Suppressor macrophage treated with lipopolysaccharide for 1 hour (primary cell): ENCODE results near the gene COX7A2L.
A peak's percentile ranks its signal among the peaks of the same experiment; 100 is the strongest.
"Not testable (repeated sequence)": the region's sequence is repeated elsewhere in the genome, so short reads cannot be mapped to it uniquely, and the experiment has no call there.

Experiments
- DNase-seq, 3 donors: peaks; one replicate each; pipeline ENCODE4 v3.0.0-alpha.2; 2020 to 2022

COX7A2L gene

DNA sequence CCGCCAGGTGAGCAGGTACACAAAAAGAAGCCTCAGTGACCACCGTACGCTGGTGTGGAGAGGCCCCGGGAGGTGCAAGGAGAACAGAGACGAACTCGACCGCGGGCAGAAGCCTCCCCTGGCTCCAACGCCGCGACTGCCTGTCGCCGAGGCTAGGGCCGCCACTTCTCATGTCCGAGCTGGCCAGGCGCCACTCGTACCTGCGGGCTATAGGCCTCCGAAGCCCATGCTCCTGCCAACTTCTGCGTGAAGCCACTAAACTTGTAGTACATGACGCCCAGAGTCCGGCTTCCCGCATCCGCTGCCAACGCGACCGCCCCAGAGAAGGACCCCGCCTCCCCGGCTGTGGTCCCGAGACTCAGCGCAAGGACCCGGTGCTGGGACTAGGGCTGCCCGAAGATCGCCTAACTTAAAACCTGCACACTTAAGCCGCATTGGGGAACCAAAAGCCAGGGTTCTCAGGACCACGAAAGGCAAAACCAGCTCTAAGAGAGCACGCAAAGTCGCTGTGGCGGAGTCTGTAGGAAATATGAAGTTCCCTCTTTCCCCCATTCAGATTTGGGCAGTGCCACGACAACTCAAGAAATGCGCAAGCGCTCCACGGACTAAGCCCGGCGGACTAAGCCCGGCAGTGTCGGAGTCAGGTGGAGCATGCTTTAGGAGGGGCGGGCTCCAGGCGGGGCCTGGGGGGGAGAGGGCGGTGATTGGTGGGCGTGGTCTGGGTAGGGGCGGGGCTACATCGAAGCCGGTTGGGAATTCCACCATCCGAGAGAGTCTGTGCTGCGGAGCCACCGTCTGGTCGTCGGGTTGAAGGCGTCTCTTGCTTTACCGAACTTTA lies at the start of gene COX7A2L:
Gene COX7A2L, minus strand, starts transcription at position 328 of the 838 bp plus-strand sequence. Its CDS starts 56 bp downstream, at position 272.
- DNase-seq, result peak; percentile 97 to 99 (median 98)

DNA sequence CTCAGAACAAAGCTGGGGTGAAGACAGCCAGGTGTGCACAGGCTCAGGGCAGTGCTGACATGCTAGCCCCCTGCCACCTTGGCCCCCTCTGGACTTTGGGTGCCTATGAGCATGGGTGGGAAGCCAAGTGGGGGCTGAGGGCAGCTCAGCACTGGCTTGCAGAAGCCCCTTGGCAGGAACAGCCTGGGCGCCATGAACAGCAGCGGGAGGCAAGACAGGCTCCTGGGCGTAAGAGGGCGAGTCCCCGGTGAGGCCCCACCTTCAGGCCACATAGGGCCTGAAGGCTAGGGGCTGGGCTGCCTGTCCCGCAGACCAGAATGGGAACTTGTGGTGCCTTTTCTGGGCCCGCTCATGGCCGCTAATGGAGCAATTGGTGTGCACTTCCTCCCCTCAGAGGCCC lies 47.0 kb upstream of the COX7A2L start:
- no peak for DNase-seq

DNA sequence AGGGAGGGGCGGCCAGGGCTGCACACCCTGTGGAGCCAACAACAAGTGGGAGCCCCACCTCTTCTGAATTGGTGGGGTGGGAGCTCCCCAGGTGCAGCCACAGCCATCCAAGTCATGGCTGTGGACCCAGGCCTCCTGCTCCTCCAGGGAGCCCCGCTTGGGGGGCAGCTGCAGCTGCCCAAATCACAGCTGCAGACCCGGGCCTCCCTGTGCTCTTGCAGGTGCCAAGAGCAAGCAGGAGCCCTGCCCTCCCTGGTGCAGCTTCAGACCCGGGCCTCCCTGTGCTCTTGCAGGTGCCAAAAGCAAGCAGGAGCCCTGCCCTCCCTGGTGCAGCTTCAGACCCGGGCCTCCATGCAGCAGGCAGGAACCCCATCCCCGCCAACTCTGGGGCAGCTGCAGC lies 46.5 kb upstream of the COX7A2L start:
- no peak for DNase-seq

DNA sequence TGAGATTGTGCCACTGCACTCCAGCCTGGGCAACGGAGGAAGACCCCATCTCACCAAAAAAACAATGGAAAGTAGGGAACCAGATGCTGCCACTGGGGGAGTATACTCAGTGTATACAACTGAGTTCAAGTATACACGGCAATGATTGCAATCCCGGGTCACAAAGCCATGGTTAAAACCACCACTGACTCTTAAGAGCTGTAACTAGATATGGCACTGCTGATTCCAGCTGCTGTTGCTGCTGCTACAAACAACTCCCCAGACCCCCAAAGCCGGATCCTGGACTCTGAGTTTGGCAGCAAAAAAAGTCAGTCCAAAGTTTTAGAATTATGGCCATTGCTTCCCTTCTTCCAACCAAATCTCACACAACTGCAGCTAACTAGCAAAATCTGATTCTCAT lies 43.7 kb upstream of the COX7A2L start:
- no peak for DNase-seq

DNA sequence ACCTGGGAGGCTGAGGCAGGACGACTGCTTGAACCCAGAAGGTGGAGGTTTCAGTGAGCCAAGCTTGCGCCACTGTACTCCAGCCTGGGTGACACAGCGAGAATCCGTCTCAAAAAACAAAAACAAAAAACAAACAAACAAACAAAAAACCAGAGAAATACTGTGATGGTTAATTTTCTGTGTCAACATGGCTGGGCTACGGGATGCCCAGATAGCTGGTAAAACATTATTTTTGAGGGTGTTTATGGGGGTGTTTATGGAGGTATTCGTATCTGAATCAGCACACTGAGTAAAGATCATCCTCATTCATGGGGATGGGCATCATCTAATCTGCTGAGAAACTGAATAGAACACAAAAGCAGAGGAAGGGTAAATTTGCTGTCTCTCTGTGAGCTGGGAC lies 40.8 kb upstream of the COX7A2L start:
- DNase-seq, result no peak

GRCh38 chr2:42398052-42398451 lies 37.0 kb upstream of the COX7A2L start:
- not testable (repeated sequence) for DNase-seq

DNA sequence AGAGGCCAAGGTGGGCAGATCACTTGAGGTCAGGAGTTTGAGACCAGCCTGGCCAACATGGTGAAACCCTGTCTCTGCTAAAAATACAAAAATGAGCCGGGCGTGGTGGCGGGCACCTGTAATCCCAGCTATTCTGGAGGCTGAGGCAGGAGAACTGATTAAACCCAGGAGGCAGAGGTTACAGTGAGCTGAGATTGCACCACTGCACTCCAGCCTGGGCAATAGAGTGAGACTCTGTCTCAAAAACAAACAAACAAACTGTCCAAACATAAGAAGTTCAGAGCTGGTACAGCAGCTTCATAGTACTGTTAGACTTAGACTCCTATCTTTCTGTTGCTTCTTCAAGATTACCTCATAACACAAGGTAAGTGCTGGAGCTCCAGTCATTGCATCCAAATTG lies 32.3 kb upstream of the COX7A2L start:
- not testable (repeated sequence) for DNase-seq

GRCh38 chr2:42392191-42392590 lies 31.2 kb upstream of the COX7A2L start:
- no peak for DNase-seq

GRCh38 chr2:42390401-42390969 lies 29.5 kb upstream of the COX7A2L start:
- DNase-seq, result no peak

DNA sequence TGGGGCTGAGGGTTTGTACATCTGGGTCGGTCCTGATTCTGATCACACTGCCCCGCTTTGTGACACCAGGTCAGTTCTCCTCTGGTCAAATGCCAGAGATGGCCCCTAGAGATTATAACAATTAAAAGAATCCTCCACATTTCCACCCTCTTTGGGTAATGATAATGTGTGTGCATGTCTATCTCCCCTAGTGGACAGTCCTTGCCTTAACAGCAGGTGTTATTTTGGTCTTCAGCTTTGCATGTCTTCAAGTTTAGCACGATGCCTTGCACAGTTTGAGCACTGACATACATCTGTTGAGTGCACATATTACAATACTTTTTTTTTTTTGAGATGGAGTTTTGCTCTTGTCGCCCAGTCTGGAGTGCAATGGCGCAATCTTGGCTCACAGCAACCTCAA lies 25.7 kb upstream of the COX7A2L start:
- DNase-seq, result peak in 1 of 3 donors; percentile 18

DNA sequence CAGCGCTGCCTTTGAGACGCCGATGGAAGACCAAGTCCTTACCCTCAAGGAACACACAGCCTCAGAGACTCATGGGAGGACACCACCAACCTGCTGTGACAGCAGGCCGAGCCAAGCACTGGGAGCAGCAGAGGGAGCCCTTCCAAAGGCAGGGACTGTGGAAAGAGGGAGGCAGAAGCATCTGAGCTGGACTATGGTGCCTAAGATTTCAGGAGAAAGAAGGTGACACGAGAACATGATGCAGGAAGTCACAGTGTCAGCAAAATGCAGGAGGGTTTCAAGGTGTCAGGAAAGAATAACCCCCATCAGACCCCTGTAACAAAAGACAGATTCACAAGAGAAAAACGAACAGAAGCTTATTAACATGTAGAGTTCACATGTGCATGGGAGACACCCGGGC lies 24.2 kb upstream of the COX7A2L start:
- DNase-seq, result no peak

DNA sequence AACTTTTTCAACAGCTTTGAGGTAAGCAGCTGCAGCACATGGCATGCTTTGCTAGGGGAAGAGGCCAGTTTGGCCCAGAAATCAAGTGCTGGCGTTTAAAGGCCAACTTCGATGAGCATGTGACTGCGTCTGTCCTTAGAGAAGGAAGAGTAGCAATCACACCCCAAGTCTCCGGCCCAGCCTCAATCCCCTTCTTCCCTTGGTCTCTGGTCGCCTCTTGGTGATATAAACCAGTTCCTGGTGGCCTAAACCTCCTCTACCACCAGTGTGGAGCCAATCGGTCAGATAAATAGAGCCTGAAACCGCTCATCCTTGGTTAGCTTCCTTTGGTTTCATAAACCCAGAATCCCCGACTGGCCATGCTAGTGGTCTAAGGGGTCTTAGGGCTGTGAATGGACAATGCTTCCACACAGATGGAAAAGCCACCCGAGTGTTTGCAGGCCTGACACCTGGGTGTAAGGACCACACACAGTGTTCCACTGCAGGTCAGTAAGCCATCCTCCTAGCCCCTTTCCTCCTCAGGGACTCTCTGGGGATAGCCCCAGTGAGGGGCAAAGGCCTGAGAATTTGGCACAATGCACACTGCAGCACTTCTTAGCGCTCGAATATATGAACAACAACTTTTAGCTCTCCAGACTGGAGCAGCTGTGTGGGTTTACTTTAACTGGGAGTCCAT lies 23.0 kb upstream of the COX7A2L start:
- DNase-seq, result no peak

- DNase-seq, result peak in 1 of 3 donors; percentile 24
Observed at GRCh38 chr2:42382144-42382543, 21.1 kb upstream of the COX7A2L start.

GRCh38 chr2:42380026-42380425 lies 19.0 kb upstream of the COX7A2L start:
- not testable (repeated sequence) for DNase-seq

DNA sequence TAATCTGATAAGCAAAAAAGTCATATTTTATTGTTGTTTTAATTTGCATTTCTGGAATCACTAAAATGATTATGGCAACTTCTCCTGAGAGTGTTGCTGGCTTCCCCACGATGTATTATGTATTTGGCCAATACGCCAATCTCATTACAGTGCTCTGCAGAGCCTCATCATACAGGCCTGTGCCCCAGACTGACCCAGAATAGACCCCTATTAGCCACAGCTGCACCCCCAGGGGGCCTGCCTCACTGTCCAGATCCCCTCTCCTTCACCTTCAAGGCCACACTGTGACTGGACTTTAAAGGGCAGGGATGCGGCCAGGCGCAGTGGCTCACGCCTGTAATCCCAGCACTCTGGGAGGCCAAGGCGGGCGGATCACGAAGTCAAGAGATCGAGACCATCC lies 17.4 kb upstream of the COX7A2L start:
- no peak for DNase-seq

GRCh38 chr2:42376758-42377157 lies 15.7 kb upstream of the COX7A2L start:
- no peak for DNase-seq

DNA sequence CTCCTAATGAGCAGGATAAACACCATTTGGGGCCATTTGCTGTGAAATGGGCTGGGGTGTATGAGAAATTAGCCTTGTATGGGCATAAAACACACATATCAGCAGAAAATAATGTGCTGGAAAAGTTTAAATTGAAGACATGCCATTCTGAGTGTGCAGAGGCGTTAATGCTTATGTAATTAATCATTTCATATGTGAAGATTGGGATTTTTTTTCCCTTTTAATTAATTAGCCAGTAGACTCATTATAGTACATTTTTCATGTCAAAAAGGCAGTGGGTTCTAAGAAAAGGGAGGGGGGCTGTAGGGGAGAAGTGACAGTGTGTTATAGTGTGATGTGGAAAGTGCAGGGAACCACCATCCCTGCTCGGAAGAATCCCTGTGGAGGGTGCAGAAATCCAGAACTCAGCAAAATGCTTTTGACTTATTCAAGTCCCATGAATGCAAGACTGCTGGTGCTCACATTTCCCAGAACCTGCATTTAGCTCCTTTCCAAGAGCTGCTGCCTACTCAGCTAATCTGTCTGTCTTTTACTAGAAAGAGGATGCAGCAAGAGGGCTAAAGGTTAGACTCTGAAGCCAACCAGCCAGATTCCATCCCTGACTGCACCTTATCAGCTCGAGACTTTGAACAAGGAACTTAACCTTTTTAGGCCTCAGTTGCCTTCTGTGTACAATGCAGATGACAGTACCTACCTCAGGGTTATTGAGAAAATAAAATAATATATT lies 11.6 kb upstream of the COX7A2L start:
- no peak for DNase-seq

DNA sequence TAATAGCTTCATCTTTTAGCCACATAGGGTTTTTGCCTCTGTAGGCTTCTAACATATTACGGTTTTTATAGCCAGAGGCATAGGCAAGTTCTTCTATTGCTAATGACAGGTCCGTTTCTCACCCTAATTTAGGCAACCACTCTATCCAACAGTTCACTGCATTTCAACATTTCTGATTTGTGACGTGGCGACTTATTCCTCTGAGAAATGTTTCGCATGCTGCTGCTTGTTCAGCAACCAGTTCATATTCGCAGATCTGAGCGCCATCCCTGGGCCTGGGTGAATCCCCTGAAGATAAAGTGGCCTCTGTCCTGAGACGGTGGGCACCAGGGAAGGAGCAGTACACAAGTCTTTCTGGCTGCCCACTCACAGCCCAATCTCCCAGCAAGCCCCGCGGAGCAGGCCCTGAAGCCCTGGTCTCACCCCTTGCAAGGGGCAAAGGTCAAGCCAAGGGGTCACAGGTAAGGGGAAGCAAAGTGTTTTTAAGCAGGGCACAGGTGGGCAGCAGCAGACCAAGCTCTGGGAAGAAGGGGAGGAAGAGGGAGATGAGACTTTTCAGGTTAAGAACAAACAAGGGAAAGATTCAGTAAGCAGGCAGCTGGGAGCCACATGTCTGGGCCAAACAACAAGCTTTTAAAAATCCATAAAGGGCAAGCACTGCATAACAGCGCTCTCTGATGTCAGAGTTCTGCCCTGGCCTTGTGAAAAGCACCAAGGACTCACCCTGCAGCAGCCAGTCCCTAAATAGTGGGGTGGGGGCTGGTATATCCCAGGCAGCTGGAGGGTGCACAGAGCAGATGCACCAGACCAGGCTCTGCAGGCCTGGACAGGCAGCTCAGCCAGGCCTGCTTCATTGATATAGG lies 10.8 kb upstream of the COX7A2L start:
- no peak for DNase-seq

DNA sequence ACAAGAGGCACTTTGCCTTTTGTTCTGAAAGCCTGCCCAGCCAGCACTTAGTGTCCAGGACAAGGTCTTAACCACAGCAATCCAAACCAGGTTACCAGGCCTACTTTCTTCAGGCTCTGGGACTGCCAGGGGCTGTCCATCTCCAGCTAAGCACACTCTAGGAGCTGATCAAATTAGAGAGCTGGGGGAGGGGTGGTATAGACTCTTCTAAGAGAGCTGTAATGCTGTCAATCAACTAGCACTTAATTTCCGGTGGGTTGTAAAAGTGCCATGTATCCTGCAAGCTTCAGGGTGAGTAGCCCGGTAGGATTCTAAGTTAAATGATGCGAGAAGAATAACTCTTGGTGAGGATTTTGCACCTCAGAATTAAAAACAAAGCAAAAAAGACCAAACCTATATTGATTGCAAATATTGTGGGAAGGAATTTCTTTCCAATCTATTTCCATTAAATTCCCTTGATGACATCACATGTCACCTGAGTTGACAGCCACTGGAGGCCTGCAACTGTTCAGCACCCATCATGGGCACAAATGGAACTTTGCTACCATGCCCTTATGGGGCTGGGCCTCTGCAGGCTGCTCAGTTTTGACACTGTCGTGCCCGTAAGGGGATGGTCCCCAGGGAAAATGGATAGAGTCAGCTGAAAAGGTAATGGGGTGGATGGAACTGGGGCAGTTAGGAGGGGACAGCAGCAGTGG lies 8.7 kb upstream of the COX7A2L start:
- DNase-seq, result no peak

GRCh38 chr2:42368817-42369531 lies 8.0 kb upstream of the COX7A2L start:
- DNase-seq, result no peak

DNA sequence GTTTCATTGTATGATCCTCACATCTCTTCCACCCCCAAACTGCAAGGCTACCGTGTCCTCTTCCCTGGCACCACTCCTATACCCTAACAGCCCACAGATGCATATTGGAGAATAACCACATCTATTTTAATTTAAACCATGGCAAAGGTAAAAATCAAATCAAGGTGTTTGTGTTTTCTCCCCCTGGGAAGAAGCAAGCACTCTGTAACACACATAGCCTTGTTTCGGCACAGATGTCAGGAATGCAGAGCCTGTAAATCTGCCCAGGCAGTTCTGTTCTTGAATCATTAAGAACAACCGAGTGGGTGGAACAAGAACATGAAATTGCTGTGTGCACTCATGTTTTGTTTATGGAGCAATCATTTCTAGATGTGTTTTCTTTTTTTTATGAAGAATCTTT lies 6.8 kb upstream of the COX7A2L start:
- DNase-seq, result no peak
